ENCODE measurements around the gene ZDHHC18. TPM values are rescaled to one million over a fixed set of nuclear protein-coding genes. Genes with fewer than 3 reads are reported as not detected.

The ZDHHC18 gene
- total RNA-seq, result 8.2 TPM

DNA sequence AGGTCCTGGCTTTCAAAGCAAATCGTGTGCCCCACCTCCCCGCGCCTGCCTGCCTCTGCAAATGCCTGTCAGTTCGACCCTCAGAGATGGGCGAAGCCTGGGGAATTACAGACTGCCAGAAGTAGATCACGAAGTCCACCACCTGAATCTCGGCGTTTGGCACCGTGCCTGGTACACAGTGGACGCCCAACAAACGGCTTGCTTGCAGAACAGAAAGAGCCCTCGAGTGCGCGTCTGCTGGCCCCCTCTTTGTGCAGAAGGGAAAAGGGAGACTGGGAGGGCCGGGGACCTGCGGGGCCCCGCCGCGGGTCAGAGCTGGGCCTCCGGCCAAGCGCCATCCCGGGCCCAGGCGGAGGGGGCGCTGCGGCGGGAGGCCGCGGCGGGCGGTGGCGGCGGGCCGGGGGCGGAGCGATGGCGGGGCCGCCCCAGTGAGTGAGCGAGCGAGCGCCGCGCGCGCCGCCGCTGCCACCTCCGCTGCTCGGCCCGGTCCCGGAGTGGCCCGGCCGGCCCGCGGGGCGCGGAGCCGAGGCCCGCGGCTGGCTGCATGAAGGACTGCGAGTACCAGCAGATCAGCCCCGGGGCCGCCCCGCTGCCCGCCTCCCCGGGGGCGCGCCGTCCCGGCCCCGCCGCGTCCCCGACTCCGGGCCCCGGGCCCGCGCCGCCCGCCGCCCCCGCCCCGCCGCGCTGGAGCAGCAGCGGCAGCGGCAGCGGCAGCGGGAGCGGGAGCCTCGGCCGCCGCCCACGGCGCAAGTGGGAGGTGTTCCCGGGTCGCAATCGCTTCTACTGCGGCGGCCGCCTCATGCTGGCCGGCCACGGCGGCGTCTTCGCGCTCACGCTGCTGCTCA, at the start of gene ZDHHC18:
Gene ZDHHC18 (plus strand): TSS at position 428 of the 845 bp plus-strand sequence. CDS start 117 bp downstream, at position 545.
- DNase-seq, result peak; percentile 80

- no peak for DNase-seq
These were observed 47.3 kb upstream of the ZDHHC18 start for GRCh38 chr1:26779098-26779668.

GRCh38 chr1:26780344-26780957, 46.0 kb upstream of the ZDHHC18 start:
- no peak for DNase-seq

DNA sequence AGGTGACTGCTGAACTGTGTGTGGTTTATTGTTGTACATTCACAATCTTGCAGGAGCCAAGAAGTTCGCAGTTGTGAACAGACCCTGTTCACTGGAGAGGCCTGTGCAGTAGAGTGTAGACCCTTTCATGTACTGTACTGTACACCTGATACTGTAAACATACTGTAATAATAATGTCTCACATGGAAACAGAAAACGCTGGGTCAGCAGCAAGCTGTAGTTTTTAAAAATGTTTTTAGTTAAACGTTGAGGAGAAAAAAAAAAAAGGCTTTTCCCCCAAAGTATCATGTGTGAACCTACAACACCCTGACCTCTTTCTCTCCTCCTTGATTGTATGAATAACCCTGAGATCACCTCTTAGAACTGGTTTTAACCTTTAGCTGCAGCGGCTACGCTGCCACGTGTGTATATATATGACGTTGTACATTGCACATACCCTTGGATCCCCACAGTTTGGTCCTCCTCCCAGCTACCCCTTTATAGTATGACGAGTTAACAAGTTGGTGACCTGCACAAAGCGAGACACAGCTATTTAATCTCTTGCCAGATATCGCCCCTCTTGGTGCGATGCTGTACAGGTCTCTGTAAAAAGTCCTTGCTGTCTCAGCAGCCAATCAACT, 45.2 kb upstream of the ZDHHC18 start:
- DNase-seq, result no peak

- DNase-seq, result no peak
These were observed 43.8 kb upstream of the ZDHHC18 start for GRCh38 chr1:26782521-26783212.

GRCh38 chr1:26783646-26784022, 42.9 kb upstream of the ZDHHC18 start:
- no peak for DNase-seq

GRCh38 chr1:26784023-26784871, 42.2 kb upstream of the ZDHHC18 start:
- DNase-seq, result peak; percentile 42

GRCh38 chr1:26784886-26785285, 41.6 kb upstream of the ZDHHC18 start:
- DNase-seq, result no peak

GRCh38 chr1:26785611-26786436, 40.7 kb upstream of the ZDHHC18 start:
- DNase-seq, result peak; percentile 50

GRCh38 chr1:26786437-26787380, 39.8 kb upstream of the ZDHHC18 start:
- peak; percentile 79 for DNase-seq

GRCh38 chr1:26787381-26787705, 39.1 kb upstream of the ZDHHC18 start:
- DNase-seq, result no peak

DNA sequence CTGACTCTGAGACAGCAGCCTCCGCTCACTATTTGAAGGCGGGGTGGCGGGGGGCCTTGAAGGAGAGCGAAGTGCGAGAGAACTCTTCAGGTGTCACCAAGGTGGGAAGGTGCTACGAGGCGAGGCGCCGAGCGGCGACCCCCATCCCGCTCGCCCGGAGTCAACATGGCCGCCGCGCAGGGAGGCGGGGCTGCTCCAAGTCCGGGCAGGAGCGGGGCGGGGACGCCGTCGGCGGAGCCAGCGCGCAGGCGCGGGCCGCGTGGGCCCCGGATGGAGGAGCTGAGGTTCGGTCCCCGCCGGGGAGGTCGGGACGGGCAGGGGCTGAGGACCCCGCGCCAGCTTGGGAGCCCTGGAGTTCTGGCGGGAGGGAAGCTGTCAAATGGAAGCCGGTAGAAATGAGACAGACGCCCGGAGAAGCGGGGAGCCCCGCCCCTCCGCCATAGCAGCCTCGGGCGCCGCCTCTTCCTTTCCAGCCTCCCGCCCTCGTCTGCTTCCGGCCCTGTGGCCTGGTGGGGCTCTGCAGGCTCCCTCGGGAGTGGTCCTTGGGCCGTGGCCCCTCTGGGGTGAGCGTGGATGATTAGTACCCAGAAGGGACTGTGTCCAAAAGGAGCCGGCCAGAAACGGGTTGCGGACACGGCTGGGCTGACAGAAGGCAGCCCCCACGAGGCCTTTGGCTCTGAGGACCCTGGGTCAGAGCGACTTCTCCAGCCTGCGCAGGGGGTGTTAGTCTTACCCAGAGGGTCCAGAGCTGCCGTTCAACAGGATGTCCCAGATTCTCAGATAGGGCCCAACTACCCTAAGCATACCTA, 38.6 kb upstream of the ZDHHC18 start, which contains the start of gene PIGV:
Gene PIGV (plus strand): TSS at position 245 of the 809 bp plus-strand sequence. CDS start 2,866 bp downstream, outside the sequence.
- peak; percentile 95 for DNase-seq

GRCh38 chr1:26788515-26788785, 38.0 kb upstream of the ZDHHC18 start:
- DNase-seq, result no peak

- peak; percentile 96 for DNase-seq
These were observed 37.5 kb upstream of the ZDHHC18 start for GRCh38 chr1:26788836-26789611.

- no peak for DNase-seq
These were observed 36.9 kb upstream of the ZDHHC18 start for GRCh38 chr1:26789612-26789865.

DNA sequence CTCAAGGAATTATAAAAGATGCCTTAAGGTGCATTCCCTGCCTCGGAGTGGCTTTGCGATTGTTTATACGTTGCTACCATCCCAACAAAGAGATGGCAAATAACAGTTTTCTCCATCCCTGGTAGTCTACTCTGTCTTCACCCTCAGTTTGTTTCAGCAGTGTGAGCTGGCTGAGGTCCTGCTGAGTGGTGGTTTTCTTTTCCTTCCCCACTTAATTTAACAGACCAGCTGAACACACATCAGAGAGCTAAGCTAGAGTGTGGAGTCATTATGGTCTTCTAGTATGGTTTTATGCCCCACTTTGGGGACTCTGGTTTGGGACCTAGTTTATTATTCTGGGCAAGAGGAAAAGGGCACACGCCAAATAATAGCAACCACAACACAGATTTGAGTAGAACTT, 36.6 kb upstream of the ZDHHC18 start:
- no peak for DNase-seq

DNA sequence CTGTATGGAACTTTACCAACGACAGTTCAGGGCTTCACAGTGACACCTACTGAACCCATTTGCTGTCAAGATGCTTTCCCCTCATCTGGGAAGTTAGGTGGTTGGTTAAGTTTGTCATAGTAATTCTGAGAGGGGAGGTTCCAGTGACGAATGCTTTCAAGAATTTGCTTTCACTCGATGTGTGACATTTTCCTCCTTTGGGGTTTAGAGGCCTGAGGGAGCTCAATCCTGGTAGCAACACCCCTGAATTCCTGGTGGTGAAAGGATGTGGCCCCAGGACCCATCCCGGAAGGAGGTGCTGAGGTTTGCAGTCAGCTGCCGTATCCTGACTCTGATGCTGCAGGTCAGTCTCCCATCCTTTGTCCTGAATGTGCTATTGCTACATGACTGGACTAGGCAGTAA, 35.9 kb upstream of the ZDHHC18 start:
- DNase-seq, result no peak

GRCh38 chr1:26791148-26791547, 35.3 kb upstream of the ZDHHC18 start:
- no peak for DNase-seq

Data from tongue (tissue), 2 donors.